Hematopoietic multipotent progenitor cell treated with erythropoietin and hydrocortisone succinate and interleukin-3 and kit ligand, for 17 days (in vitro differentiated cells): ENCODE data around the gene NEB.

Source experiments
- DNase-seq: peaks from one replicate; pipeline ENCODE4 v3.0.0-alpha.2; 2015; ENCODE audit warnings: low spot score

NEB gene

GRCh38 chr2:151733771-151734672 lies at the start of gene NEB:
Gene NEB (minus strand): TSS chr2:151734476. CDS start chr2:151733156, 1,320 bp downstream.
- DNase-seq, result no peak

- DNase-seq, result no peak
Measured at GRCh38 chr2:151783133-151783520, 48.9 kb upstream of the NEB start.

- peak; percentile 38 for DNase-seq
Measured at GRCh38 chr2:151782378-151783132, 48.3 kb upstream of the NEB start.

- no peak for DNase-seq
Measured at GRCh38 chr2:151781642-151782041, 47.4 kb upstream of the NEB start.

- no peak for DNase-seq
Measured at GRCh38 chr2:151780938-151781337, 46.7 kb upstream of the NEB start.

- no peak for DNase-seq
Measured at GRCh38 chr2:151777935-151778334, 43.7 kb upstream of the NEB start.

- no peak for DNase-seq
Measured at GRCh38 chr2:151777487-151777886, 43.2 kb upstream of the NEB start.

- no peak for DNase-seq
Measured at GRCh38 chr2:151776367-151776766, 42.1 kb upstream of the NEB start.

- DNase-seq, result peak; percentile 26
Measured at GRCh38 chr2:151775057-151775740, 40.9 kb upstream of the NEB start.

- DNase-seq, result no peak
Measured at GRCh38 chr2:151774506-151774905, 40.2 kb upstream of the NEB start.

GRCh38 chr2:151771599-151772358 lies 37.5 kb upstream of the NEB start:
- DNase-seq, result no peak

GRCh38 chr2:151770995-151771394 lies 36.7 kb upstream of the NEB start:
- DNase-seq, result no peak

GRCh38 chr2:151769606-151770005 lies 35.3 kb upstream of the NEB start:
- no peak for DNase-seq

GRCh38 chr2:151767536-151767935 lies 33.3 kb upstream of the NEB start:
- no peak for DNase-seq

GRCh38 chr2:151766437-151767153 lies 32.3 kb upstream of the NEB start:
- DNase-seq, result no peak

- no peak for DNase-seq
Measured at GRCh38 chr2:151765760-151766410, 31.6 kb upstream of the NEB start.

GRCh38 chr2:151762694-151763093 lies 28.4 kb upstream of the NEB start:
- no peak for DNase-seq

GRCh38 chr2:151761687-151762086 lies 27.4 kb upstream of the NEB start:
- no peak for DNase-seq

GRCh38 chr2:151761193-151761592 lies 26.9 kb upstream of the NEB start:
- no peak for DNase-seq

- DNase-seq, result no peak
Measured at GRCh38 chr2:151760139-151760650, 25.9 kb upstream of the NEB start.
